K562 (cell line): ENCODE results near the gene AWAT1. TPM values are rescaled to one million over a fixed set of nuclear protein-coding genes. Genes with fewer than 3 reads are reported as not detected.

ENCODE experiments used
- ATAC-seq: fragments of 200-7000 bp; cut with Tn5 transposase; 3 replicates; pipeline ENCODE4 v1.9.1; 2020; ENCODE audit warnings: moderate library complexity
- BruUV-seq: library from RNA; stranded (reverse); fragments of 400-500 nt; replicated peaks from 2 replicates; lab custom pipeline; 2021; lab: Mats Ljungman, UMichigan
- CTCF ChIA-PET: fragments of 300-600 bp; formaldehyde crosslinking; extraction: SDS; loops from one replicate; lab custom pipeline; 2021; ENCODE audit warnings: low intra/inter-chr PET ratio; lab: Yijun Ruan, JAX
- POLR2A ChIA-PET: fragments of 300-600, 350-650 bp; sonication (Branson Sonifier 250); formaldehyde crosslinking; extraction: SDS; loops from one replicate; lab custom pipeline; 2021; ENCODE audit warnings: antibody characterized with exemption, inconsistent platforms; lab: Yijun Ruan, JAX
- DNase-seq, 4 experiments: peaks; one replicate each; pipeline versions ENCODE4 v3.0.0 to v3.0.0-alpha.2; 2011 to 2018; ENCODE audit warnings: low spot score in 3 of 4, mixed read lengths in 3 of 4; ENCODE audit errors: extremely low read depth in 1 of 4
- FAIRE-seq: peaks from 2 replicates; lab custom pipeline; 2011; peaks lifted over from hg19 to GRCh38; lab: Jason Lieb, UNC
- H2AFZ ChIP-seq: 2 replicates; pipeline ENCODE4 v1.6.0; 2011; ENCODE audit warnings: low read depth, low read length, control low read depth, inconsistent platforms
- H3K27ac ChIP-seq: fragments of 200-600 bp; 3 replicates; pipeline ENCODE4 v1.8.0; 2011; ENCODE audit warnings: low read depth, mild to moderate bottlenecking, control low read depth, inconsistent platforms, low read length, moderate library complexity, mixed read lengths; ENCODE audit errors: extremely low read depth
- H3K27me3 ChIP-seq, 2 experiments: fragments of 300-600 bp in 1 of 2; 2 replicates in 1 of 2; 3 replicates in 1 of 2; pipeline versions ENCODE4 v1.6.0 to v1.8.0; 2011; ENCODE audit warnings: inconsistent platforms in 2 of 2, low read length in 2 of 2, mild to moderate bottlenecking in 1 of 2, mixed read lengths in 1 of 2, moderate library complexity in 1 of 2; ENCODE audit not compliant: control insufficient read depth in 2 of 2, insufficient read depth in 2 of 2
- H3K36me3 ChIP-seq: fragments of 300-600 bp; 3 replicates; pipeline ENCODE4 v1.8.0; 2011; ENCODE audit warnings: mild to moderate bottlenecking, low read length, inconsistent platforms; ENCODE audit not compliant: control insufficient read depth, insufficient read depth
- H3K4me1 ChIP-seq, 2 experiments: fragments of 200-600 bp in 1 of 2; replicated peaks in 1 of 2; 2 replicates in 1 of 2; 3 replicates in 1 of 2; pipeline versions ENCODE4 v1.5.1 to v1.8.0; 2011; ENCODE audit warnings: inconsistent platforms in 2 of 2, low read length in 2 of 2, mild to moderate bottlenecking in 1 of 2, mixed read lengths in 1 of 2, moderate library complexity in 1 of 2; ENCODE audit not compliant: control insufficient read depth in 2 of 2, insufficient read depth in 2 of 2
- H3K4me2 ChIP-seq: 2 replicates; pipeline ENCODE4 v1.6.1; 2011; ENCODE audit warnings: low read length, control low read depth, inconsistent platforms, mixed read lengths; ENCODE audit not compliant: insufficient read depth
- H3K4me3 ChIP-seq: fragments of 200-600 bp; sonication (generic), shearing (Covaris generic); 2 replicates; pipeline ENCODE4 v1.5.1; 2016; ENCODE audit warnings: control low read depth, inconsistent platforms
- H3K79me2 ChIP-seq: fragments of 200-600 bp; 3 replicates; pipeline ENCODE4 v1.8.0; 2011; ENCODE audit warnings: low read length, inconsistent platforms; ENCODE audit not compliant: control insufficient read depth, insufficient read depth
- H3K9ac ChIP-seq, 2 experiments: 2 replicates each; pipeline versions ENCODE4 v1.6.0 to v1.6.1; 2011; ENCODE audit warnings: low read depth in 2 of 2, low read length in 2 of 2, control low read depth in 1 of 2, inconsistent platforms in 1 of 2, mild to moderate bottlenecking in 1 of 2, mixed read lengths in 1 of 2; ENCODE audit not compliant: insufficient read depth in 1 of 2
- H3K9me1 ChIP-seq: one replicate; pipeline ENCODE4 v1.6.0; 2011; ENCODE audit warnings: inconsistent platforms, mild to moderate bottlenecking, low read length, moderate library complexity; ENCODE audit not compliant: control insufficient read depth, insufficient read depth
- H3K9me3 ChIP-seq: replicated peaks from 2 replicates; pipeline ENCODE4 v1.5.1; 2011; ENCODE audit warnings: low read depth, low read length, inconsistent platforms; ENCODE audit not compliant: control insufficient read depth, insufficient read depth
- H4K20me1 ChIP-seq: replicated peaks from 2 replicates; pipeline ENCODE4 v1.6.1; 2011; ENCODE audit warnings: low read length, inconsistent platforms, mixed read lengths; ENCODE audit not compliant: control insufficient read depth, insufficient read depth
- ARID4B ChIP-seq: sonication (generic); formaldehyde crosslinking; IDR thresholded peaks from 2 replicates; pipeline ENCODE4 v1.8.0; 2022; ENCODE audit warnings: mild to moderate bottlenecking, missing genetic modification reagents
- E4F1 ChIP-seq: fragments of 250-450 bp; sonication (Bioruptor Pico); IDR thresholded peaks from 2 replicates; pipeline ENCODE4 v1.5.0; 2021; ENCODE audit warnings: mild to moderate bottlenecking, borderline replicate concordance
- EP300 ChIP-seq: IDR thresholded peaks from 2 replicates; pipeline ENCODE4 v1.6.1; 2012; ENCODE audit warnings: low read length, improper control_type of control experiment
- GTF2F1 ChIP-seq: IDR thresholded peaks from 2 replicates; pipeline ENCODE4 v1.6.1; 2011; ENCODE audit warnings: low read depth, low read length, improper control_type of control experiment
- HMGXB4 ChIP-seq: sonication (generic); formaldehyde crosslinking; IDR thresholded peaks from 2 replicates; pipeline ENCODE4 v1.8.1; 2023; ENCODE audit warnings: mild to moderate bottlenecking, missing genetic modification reagents
- HNRNPK ChIP-seq: fragments of 200-400 bp; formaldehyde crosslinking; IDR thresholded peaks from one replicate; pipeline ENCODE4 v1.6.1; 2018; ENCODE audit warnings: mild to moderate bottlenecking, low read depth, low read length; ENCODE audit not compliant: poor library complexity, severe bottlenecking
- MEF2D ChIP-seq: conservative IDR thresholded peaks from 2 replicates; pipeline ENCODE4 v1.6.1; 2016; ENCODE audit warnings: low read depth, missing genetic modification characterization, missing compliant biosample characterization
- MEIS2 ChIP-seq: fragments of 450-650 bp; IDR thresholded peaks from 2 replicates; pipeline ENCODE4 v1.6.1; 2014; ENCODE audit warnings: mild to moderate bottlenecking; ENCODE audit not compliant: partially characterized antibody
- PHB ChIP-seq: fragments of 250-450 bp; sonication (Bioruptor Pico); IDR thresholded peaks from 2 replicates; pipeline ENCODE4 v1.5.0; 2021
- PML ChIP-seq: IDR thresholded peaks from 2 replicates; pipeline ENCODE4 v1.6.1; 2012; ENCODE audit warnings: low read length, inconsistent platforms
- RBM39 ChIP-seq: fragments of 200-400 bp; formaldehyde crosslinking; optimal IDR thresholded peaks from 2 replicates; pipeline ENCODE3; 2018; ENCODE audit warnings: low read depth, low read length
- SPI1 ChIP-seq: IDR thresholded peaks from 2 replicates; pipeline ENCODE4 v1.6.1; 2011; ENCODE audit warnings: low read depth, low read length, control low read depth, borderline replicate concordance
- TCF3 ChIP-seq: sonication (generic); formaldehyde crosslinking; IDR thresholded peaks from 2 replicates; pipeline ENCODE4 v1.4.0; 2020; ENCODE audit warnings: mild to moderate bottlenecking, missing genetic modification reagents
- ZBTB26 ChIP-seq: fragments of 450-650 bp; formaldehyde crosslinking; IDR thresholded peaks from 2 replicates; pipeline ENCODE4 v1.4.0; 2022; ENCODE audit warnings: missing genetic modification characterization
- ZNF589 ChIP-seq: fragments of 200-800 bp; sonication (Bioruptor generic); IDR thresholded peaks from 2 replicates; pipeline ENCODE4 v1.6.1; 2016; ENCODE audit warnings: low read depth, missing genetic modification characterization, missing compliant biosample characterization
- in situ Hi-C: fragments of 300-500 bp; cut with MboI; formaldehyde crosslinking; loops from 4 replicates; pipeline ENCODE4 v1.15.0; 2018; ENCODE audit warnings: inconsistent platforms, mixed read lengths
- intact Hi-C: fragments of 100-400 bp; cut with micrococcal nuclease; formaldehyde crosslinking; loops from 2 replicates; pipeline ENCODE4 v1.14.2; 2022
- polyA plus RNA-seq, 8 experiments: library from polyadenylated mRNA; depleted of rRNA in 4 of 8; stranded (reverse) in 5 of 8; unstranded in 3 of 8; fragments of >200 nt; fragmentation: Nextera tagmentation in 2 of 8; fragmentation: Illumina TruSeq in 1 of 8; extraction: Ambion mirVana in 2 of 8; extraction: Trizol in 1 of 8; gene quantifications; 2 replicates each; pipeline versions ENCODE4 v1.2.1 to v1.2.3, GENCODE V29; 2011 to 2014; ENCODE audit warnings: inconsistent platforms in 1 of 8, missing spikeins in 1 of 8
- total RNA-seq, 7 experiments: library from RNA; depleted of rRNA in 6 of 7; stranded (reverse); fragments of >200 nt in 6 of 7; fragmentation: Illumina TruSeq in 2 of 7; extraction: Trizol in 2 of 7; gene quantifications; 2 replicates each; pipeline versions ENCODE4 v1.2.1 to v1.2.3, GENCODE V29; 2011 to 2021; ENCODE audit warnings: low replicate concordance in 1 of 7

Gene AWAT1
- total and polyA plus RNA-seq, 9 of the 15 experiments (the other 6 are each of a cell fraction or from before 2014, with no cell fraction given) = not detected

- Histone ChIP-seq H3K9me1 (no peaks in the 10 kb centered on the region), H3K9me3 (no peaks in the 10 kb centered on the region), H3K27me3 (peaks cover 0 to 6% of the 10 kb centered on the region in 2 experiments; a peak in 1 of 5 replicates), H3K4me2 (no peak overlapping the region), H3K4me3 (no peak overlapping the region), H2AFZ (no peak overlapping the region), H4K20me1 (no peaks in the 10 kb centered on the region), H3K27ac (no peak overlapping the region), H3K9ac (no peak overlapping the region), H3K36me3 (no peaks in the 10 kb centered on the region), H3K79me2 (no peaks in the 10 kb centered on the region), H3K4me1 (no peaks in the 10 kb centered on the region)
- no peak for ATAC-seq
- in situ Hi-C loops (no loop called here), intact Hi-C loops (no loop called here)
- ChIA-PET CTCF (no interaction called here), POLR2A (no interaction called here)
- BruUV-seq = no TSS peak
- no peak for DNase-seq
- FAIRE-seq = no peak
- TF ChIP-seq PHB (CRISPR knock-in tag) (no peak), RBM39 (no peak), GTF2F1 (no peak), MEF2D (no peak), E4F1 (CRISPR knock-in tag) (no peak), SPI1 (no peak), HNRNPK (no peak), TCF3 (CRISPR knock-in tag) (no peak), ZBTB26 (CRISPR knock-in tag) (no peak), ZNF589 (CRISPR knock-in tag) (no peak), HMGXB4 (CRISPR knock-in tag) (no peak), MEIS2 (no peak), EP300 (no peak), ARID4B (CRISPR knock-in tag) (no peak), PML (no peak)
These were observed 44.2 kb upstream of the AWAT1 start for GRCh38 chrX:70190225-70190624.
